ENCODE data around the gene DGKH.

Gene DGKH

DNA sequence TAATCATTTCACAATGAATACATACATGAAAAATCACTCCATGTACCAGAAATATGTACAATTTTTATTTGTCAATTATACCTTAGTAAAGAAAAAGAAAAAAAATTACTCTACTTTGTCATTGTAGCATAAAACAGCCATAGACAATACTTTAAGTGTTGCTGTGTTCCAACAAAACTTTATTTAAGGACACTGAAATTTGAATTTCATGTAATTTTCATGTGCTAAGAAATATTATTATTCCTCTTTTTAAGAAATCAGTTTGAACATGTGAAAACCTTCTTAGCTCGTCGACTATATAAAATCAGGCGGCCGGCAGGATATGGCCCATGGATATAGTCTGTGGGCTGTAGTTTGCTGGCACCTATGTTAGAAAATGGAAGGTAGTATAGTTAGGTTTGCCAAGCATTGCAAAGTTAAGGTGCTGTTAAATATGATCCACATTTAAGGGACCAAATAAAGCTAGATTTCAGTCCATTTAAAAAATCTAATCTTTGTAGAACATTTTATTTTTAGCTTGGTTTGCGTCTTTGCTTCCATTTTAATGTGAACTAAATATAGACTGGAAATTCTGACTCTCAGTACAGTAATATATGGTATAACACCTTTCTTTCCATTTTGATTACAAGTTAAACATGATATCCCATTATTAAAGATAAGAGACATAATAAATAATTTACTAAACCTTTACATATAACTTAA lies 6.5 kb downstream of the DGKH start:
- Histone ChIP-seq H4K20me1 (ENCODE audit: insufficient read depth, low read length) (no peaks in the 10 kb centered on the region), H3K4me2 (ENCODE audit: low read length) (0 out of 2 replicates have a peak overlapping the region, but pooled peaks have one; percentile 10), H3K27ac (ENCODE audit: low read depth, low read length, poor library complexity, severe bottlenecking) (no peak overlapping the region), H3K36me3 (ENCODE audit: insufficient read depth, low read length) (0 out of 2 replicates have a peak, but pooled peaks cover 3% of the 10 kb centered on the region), H3K9me2 (ENCODE audit: low read depth, low read length) (no peaks in the 10 kb centered on the region; the same call in 1 of the 2 replicates), H3K27me3 (ENCODE audit: insufficient read depth, low read length) (no peaks in the 10 kb centered on the region), H2AFZ (ENCODE audit: low read length) (no peak overlapping the region), H3K4me3 (ENCODE audit: low read depth, low read length, poor library complexity, severe bottlenecking) (no peak overlapping the region), H3K79me2 (ENCODE audit: insufficient read depth, low read length) (no peaks in the 10 kb centered on the region), H3K9ac (ENCODE audit: low read length) (no peak overlapping the region), H3K4me1 (ENCODE audit: insufficient read depth, low read length, severe bottlenecking) (peaks cover 24% of the 10 kb centered on the region), H3F3A (ENCODE audit: insufficient read depth, low read length) (no peaks in the 10 kb centered on the region), H3K9me3 (ENCODE audit: low read length) (no peaks in the 10 kb centered on the region)
- TF ChIP-seq EZH2 (IDR thresholded peaks at IDR 0.05; ENCODE audit: borderline replicate concordance, low read length), result no peak
- TF ChIP-seq, protein P1, sequence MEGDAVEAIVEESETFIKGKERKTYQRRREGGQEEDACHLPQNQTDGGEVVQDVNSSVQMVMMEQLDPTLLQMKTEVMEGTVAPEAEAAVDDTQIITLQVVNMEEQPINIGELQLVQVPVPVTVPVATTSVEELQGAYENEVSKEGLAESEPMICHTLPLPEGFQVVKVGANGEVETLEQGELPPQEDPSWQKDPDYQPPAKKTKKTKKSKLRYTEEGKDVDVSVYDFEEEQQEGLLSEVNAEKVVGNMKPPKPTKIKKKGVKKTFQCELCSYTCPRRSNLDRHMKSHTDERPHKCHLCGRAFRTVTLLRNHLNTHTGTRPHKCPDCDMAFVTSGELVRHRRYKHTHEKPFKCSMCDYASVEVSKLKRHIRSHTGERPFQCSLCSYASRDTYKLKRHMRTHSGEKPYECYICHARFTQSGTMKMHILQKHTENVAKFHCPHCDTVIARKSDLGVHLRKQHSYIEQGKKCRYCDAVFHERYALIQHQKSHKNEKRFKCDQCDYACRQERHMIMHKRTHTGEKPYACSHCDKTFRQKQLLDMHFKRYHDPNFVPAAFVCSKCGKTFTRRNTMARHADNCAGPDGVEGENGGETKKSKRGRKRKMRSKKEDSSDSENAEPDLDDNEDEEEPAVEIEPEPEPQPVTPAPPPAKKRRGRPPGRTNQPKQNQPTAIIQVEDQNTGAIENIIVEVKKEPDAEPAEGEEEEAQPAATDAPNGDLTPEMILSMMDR (IDR thresholded peaks at IDR 0.05; ENCODE audit: low read length), result no peak

DNA sequence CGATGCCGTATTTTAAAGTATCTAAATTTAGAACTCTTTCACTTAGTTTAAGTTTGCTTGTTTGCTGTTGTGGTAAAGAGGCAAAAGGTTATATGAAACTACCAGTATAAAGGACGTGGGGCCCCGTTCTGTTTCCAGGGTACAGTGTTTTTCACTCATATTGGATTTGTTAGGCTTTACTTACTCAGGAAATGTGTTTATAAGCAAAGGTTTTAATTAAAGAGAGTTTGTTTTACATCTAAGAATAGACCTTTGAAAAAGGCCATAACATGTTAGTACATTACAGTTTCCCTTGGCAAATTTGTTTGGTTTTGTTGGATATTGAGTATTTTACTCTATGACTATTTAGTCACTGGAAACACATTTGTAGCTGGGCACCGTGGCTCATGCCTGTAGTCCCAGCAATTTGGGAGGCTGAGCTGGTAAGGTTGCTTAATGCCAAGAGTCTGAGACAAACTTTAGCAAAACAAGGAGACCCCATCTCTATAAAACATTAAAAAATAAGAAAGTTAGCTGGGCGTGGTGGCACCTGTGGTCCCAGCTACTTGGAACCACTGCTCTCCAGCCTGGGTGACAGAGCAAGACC lies 7.1 kb downstream of the DGKH start:
- H3K79me2 ChIP-seq (ENCODE audit: insufficient read depth, low read length), result no peaks in the 10 kb centered on the region
- 0 out of 2 replicates have a peak overlapping the region, but pooled peaks have one; percentile 10 for H3K4me2 ChIP-seq (ENCODE audit: low read length)
- peaks cover 21% of the 10 kb centered on the region for H3K4me1 ChIP-seq (ENCODE audit: insufficient read depth, low read length, severe bottlenecking)
- H2AFZ ChIP-seq (ENCODE audit: low read length), result no peak overlapping the region
- no peaks in the 10 kb centered on the region; the same call in 1 of the 2 replicates for H3K9me2 ChIP-seq (ENCODE audit: low read depth, low read length)
- H3K9me3 ChIP-seq (ENCODE audit: low read length), result no peaks in the 10 kb centered on the region
- H3K27ac ChIP-seq (ENCODE audit: low read depth, low read length, poor library complexity, severe bottlenecking), result no peak overlapping the region
- H4K20me1 ChIP-seq (ENCODE audit: insufficient read depth, low read length), result no peaks in the 10 kb centered on the region
- TF ChIP-seq EZH2 (IDR thresholded peaks at IDR 0.05; ENCODE audit: borderline replicate concordance, low read length), result no peak
- TF ChIP-seq, protein P1 (IDR thresholded peaks at IDR 0.05; ENCODE audit: low read length), result no peak
- H3K9ac ChIP-seq (ENCODE audit: low read length), result no peak overlapping the region
- H3K36me3 ChIP-seq (ENCODE audit: insufficient read depth, low read length), result 0 out of 2 replicates have a peak, but pooled peaks cover 3% of the 10 kb centered on the region
- no peaks in the 10 kb centered on the region for H3F3A ChIP-seq (ENCODE audit: insufficient read depth, low read length)
- no peak overlapping the region for H3K4me3 ChIP-seq (ENCODE audit: low read depth, low read length, poor library complexity, severe bottlenecking)
- no peaks in the 10 kb centered on the region for H3K27me3 ChIP-seq (ENCODE audit: insufficient read depth, low read length)

GRCh38 chr13:42056146-42056545 lies 7.7 kb downstream of the DGKH start:
- Histone ChIP-seq H3F3A (ENCODE audit: insufficient read depth, low read length) (no peaks in the 10 kb centered on the region), H3K9me3 (ENCODE audit: low read length) (no peaks in the 10 kb centered on the region), H4K20me1 (ENCODE audit: insufficient read depth, low read length) (no peaks in the 10 kb centered on the region), H2AFZ (ENCODE audit: low read length) (no peak overlapping the region), H3K4me1 (ENCODE audit: insufficient read depth, low read length, severe bottlenecking) (peaks cover 21% of the 10 kb centered on the region), H3K9ac (ENCODE audit: low read length) (no peak overlapping the region), H3K79me2 (ENCODE audit: insufficient read depth, low read length) (no peaks in the 10 kb centered on the region), H3K36me3 (ENCODE audit: insufficient read depth, low read length) (0 out of 2 replicates have a peak, but pooled peaks cover 3% of the 10 kb centered on the region), H3K9me2 (ENCODE audit: low read depth, low read length) (no peaks in the 10 kb centered on the region; the same call in 1 of the 2 replicates), H3K27me3 (ENCODE audit: insufficient read depth, low read length) (no peaks in the 10 kb centered on the region), H3K4me3 (ENCODE audit: low read depth, low read length, poor library complexity, severe bottlenecking) (no peak overlapping the region), H3K27ac (ENCODE audit: low read depth, low read length, poor library complexity, severe bottlenecking) (no peak overlapping the region), H3K4me2 (ENCODE audit: low read length) (no peak overlapping the region)
- TF ChIP-seq, protein P1 (IDR thresholded peaks at IDR 0.05; ENCODE audit: low read length), result no peak
- TF ChIP-seq EZH2 (IDR thresholded peaks at IDR 0.05; ENCODE audit: borderline replicate concordance, low read length), result no peak
